HCT116 (cell line): Measurements from ENCODE around the gene PCDHGB4. TPM values are rescaled to one million over a fixed set of nuclear protein-coding genes. Genes with fewer than 3 reads are reported as not detected.
A peak's percentile ranks its signal among the peaks of the same experiment; 100 is the strongest.

Experiments
- ATAC-seq: fragments of 200-7000 bp; cut with Tn5 transposase; 2 replicates; pipeline ENCODE4 v1.9.1; 2020; ENCODE audit warnings: mild to moderate bottlenecking, moderate library complexity
- BruUV-seq: library from RNA; stranded (reverse); fragments of 400-500 nt; replicated peaks from 2 replicates; lab custom pipeline; 2021; lab: Mats Ljungman, UMichigan
- CTCF ChIA-PET: fragments of 300-600 bp; sonication (Branson Sonifier 250); formaldehyde crosslinking; loops from one replicate; lab custom pipeline; 2021; ENCODE audit warnings: antibody characterized with exemption; lab: Charles Lee
- POLR2A ChIA-PET: fragments of 300-600, 350-600 bp; sonication (Branson Sonifier 250); formaldehyde crosslinking; loops from one replicate; lab custom pipeline; 2021; ENCODE audit warnings: antibody characterized with exemption; lab: Charles Lee
- RAD21 ChIA-PET, 2 experiments: fragments of 300-600 bp; sonication (Branson Sonifier 250); formaldehyde crosslinking; loops; one replicate each; lab custom pipeline; 2023; ENCODE audit warnings: low total read pairs in 2 of 2; ENCODE audit not compliant: uncharacterized antibody in 2 of 2, unreplicated experiment in 2 of 2, low non-redundant PET in 1 of 2; lab: Charles Lee
- DNase-seq: peaks from one replicate; pipeline ENCODE4 v3.0.0-alpha.2; 2010; ENCODE audit warnings: low read depth, low spot score
- H2AFZ ChIP-seq: fragments of 200-600 bp; shearing (Covaris generic), sonication (generic); 2 replicates; pipeline ENCODE4 v1.6.1; 2017; ENCODE audit warnings: low read depth, mixed run types, mixed read lengths, antibody characterized with exemption, low read length; ENCODE audit not compliant: poor library complexity, severe bottlenecking
- H3K27ac ChIP-seq: 2 replicates; pipeline ENCODE4 v1.5.1; 2012; ENCODE audit warnings: low read depth, low read length
- H3K27me3 ChIP-seq: fragments of 200-600 bp; sonication (generic); 2 replicates; pipeline ENCODE4 v1.6.1; 2016; ENCODE audit warnings: mixed run types, low read length, mixed read lengths; ENCODE audit not compliant: insufficient read depth
- H3K36me3 ChIP-seq, 2 experiments: fragments of 200-500 bp in 1 of 2; fragments of 200-600 bp in 1 of 2; sonication (Bioruptor generic) in 1 of 2; sonication (generic) in 1 of 2; 2 replicates each; pipeline versions ENCODE4 v1.5.1 to v1.6.1; 2014 to 2016; ENCODE audit warnings: low read length in 2 of 2, inconsistent platforms in 1 of 2, mixed read lengths in 1 of 2, mixed run types in 1 of 2; ENCODE audit not compliant: insufficient read depth in 2 of 2, control insufficient read depth in 1 of 2
- H3K4me1 ChIP-seq, 2 experiments: fragments of 200-600 bp in 1 of 2; sonication (generic) in 1 of 2; 2 replicates each; pipeline versions ENCODE4 v1.5.1 to v1.6.1; 2012 to 2017; ENCODE audit warnings: low read length in 2 of 2, inconsistent platforms in 1 of 2, mild to moderate bottlenecking in 1 of 2, mixed read lengths in 1 of 2, mixed run types in 1 of 2, moderate library complexity in 1 of 2; ENCODE audit not compliant: insufficient read depth in 2 of 2, control insufficient read depth in 1 of 2
- H3K4me2 ChIP-seq: fragments of 200-600 bp; sonication (generic); 2 replicates; pipeline ENCODE4 v1.6.1; 2017; ENCODE audit warnings: mixed run types, low read length, mixed read lengths
- H3K4me3 ChIP-seq, 2 experiments: fragments of 200-600 bp in 1 of 2; sonication (generic) in 1 of 2; replicated peaks in 1 of 2; 2 replicates each; pipeline ENCODE4 v1.5.1; 2011 to 2016; ENCODE audit warnings: low read length in 2 of 2, control low read depth in 1 of 2, low read depth in 1 of 2, mild to moderate bottlenecking in 1 of 2, mixed read lengths in 1 of 2, mixed run types in 1 of 2
- H3K79me2 ChIP-seq: fragments of 200-600 bp; sonication (generic); 2 replicates; pipeline ENCODE4 v1.6.1; 2017; ENCODE audit warnings: mild to moderate bottlenecking, mixed run types, low read length, moderate library complexity, mixed read lengths; ENCODE audit not compliant: insufficient read depth
- H3K9ac ChIP-seq: fragments of 200-600 bp; sonication (generic); 2 replicates; pipeline ENCODE4 v1.6.1; 2016; ENCODE audit warnings: low read length, mixed read lengths
- H3K9me2 ChIP-seq: fragments of 200-600 bp; sonication (generic), shearing (Covaris generic); 2 replicates; pipeline ENCODE4 v1.6.1; 2017; ENCODE audit warnings: mixed run types, mild to moderate bottlenecking, moderate library complexity; ENCODE audit not compliant: insufficient read depth
- H3K9me3 ChIP-seq, 2 experiments: fragments of 200-500 bp in 1 of 2; fragments of 200-600 bp in 1 of 2; sonication (Bioruptor generic) in 1 of 2; sonication (generic) in 1 of 2; 2 replicates each; pipeline ENCODE4 v1.6.1; 2014 to 2017; ENCODE audit warnings: low read length in 2 of 2, mixed read lengths in 2 of 2, inconsistent platforms in 1 of 2, low read depth in 1 of 2, mild to moderate bottlenecking in 1 of 2, mixed run types in 1 of 2, moderate library complexity in 1 of 2; ENCODE audit not compliant: control insufficient read depth in 1 of 2, insufficient read depth in 1 of 2
- H4K20me1 ChIP-seq: fragments of 200-600 bp; sonication (generic), shearing (Covaris generic); 2 replicates; pipeline ENCODE4 v1.6.1; 2017; ENCODE audit warnings: mixed run types, mild to moderate bottlenecking, moderate library complexity; ENCODE audit not compliant: insufficient read depth
- CTCF ChIP-seq, 3 experiments: fragments of 200-600 bp in 1 of 3; sonication (generic) in 1 of 3; IDR thresholded peaks in 2 of 3; conservative IDR thresholded peaks in 1 of 3; 2 replicates each; pipeline ENCODE4 v1.5.1; 2012 to 2017; ENCODE audit warnings: low read depth in 2 of 3, low read length in 2 of 3, antibody characterized with exemption in 1 of 3, borderline replicate concordance in 1 of 3, control low read depth in 1 of 3, mild to moderate bottlenecking in 1 of 3, mixed read lengths in 1 of 3, mixed run types in 1 of 3, moderate library complexity in 1 of 3; ENCODE audit not compliant: insufficient read depth in 1 of 3
- JUND ChIP-seq: IDR thresholded peaks from 2 replicates; pipeline ENCODE4 v1.6.1; 2012
- MAX ChIP-seq: IDR thresholded peaks from 2 replicates; pipeline ENCODE4 v1.6.1; 2012
- POLR2AphosphoS5 ChIP-seq: IDR thresholded peaks from 2 replicates; pipeline ENCODE4 v1.6.1; 2011; ENCODE audit warnings: mild to moderate bottlenecking, low read depth, low read length, moderate library complexity
- RAD21 ChIP-seq: IDR thresholded peaks from 2 replicates; pipeline ENCODE4 v1.6.1; 2012; ENCODE audit warnings: low read depth, mild to moderate bottlenecking
- intact Hi-C: fragments of 100-400 bp; cut with micrococcal nuclease; formaldehyde crosslinking; loops from 2 replicates; pipeline ENCODE4 v1.10.0; 2022
- total RNA-seq: library from RNA; stranded (reverse); gene quantifications from one replicate; pipeline ENCODE4 v1.2.1, GENCODE V29; 2021; ENCODE audit not compliant: unreplicated experiment
- TF ChIP-seq, protein P1 (sequence below): IDR thresholded peaks from 2 replicates; pipeline ENCODE4 v1.6.1; 2012; ENCODE audit warnings: low read depth

The PCDHGB4 gene
- total RNA-seq, 1 experiment from 2014 or later = not detected

DNA sequence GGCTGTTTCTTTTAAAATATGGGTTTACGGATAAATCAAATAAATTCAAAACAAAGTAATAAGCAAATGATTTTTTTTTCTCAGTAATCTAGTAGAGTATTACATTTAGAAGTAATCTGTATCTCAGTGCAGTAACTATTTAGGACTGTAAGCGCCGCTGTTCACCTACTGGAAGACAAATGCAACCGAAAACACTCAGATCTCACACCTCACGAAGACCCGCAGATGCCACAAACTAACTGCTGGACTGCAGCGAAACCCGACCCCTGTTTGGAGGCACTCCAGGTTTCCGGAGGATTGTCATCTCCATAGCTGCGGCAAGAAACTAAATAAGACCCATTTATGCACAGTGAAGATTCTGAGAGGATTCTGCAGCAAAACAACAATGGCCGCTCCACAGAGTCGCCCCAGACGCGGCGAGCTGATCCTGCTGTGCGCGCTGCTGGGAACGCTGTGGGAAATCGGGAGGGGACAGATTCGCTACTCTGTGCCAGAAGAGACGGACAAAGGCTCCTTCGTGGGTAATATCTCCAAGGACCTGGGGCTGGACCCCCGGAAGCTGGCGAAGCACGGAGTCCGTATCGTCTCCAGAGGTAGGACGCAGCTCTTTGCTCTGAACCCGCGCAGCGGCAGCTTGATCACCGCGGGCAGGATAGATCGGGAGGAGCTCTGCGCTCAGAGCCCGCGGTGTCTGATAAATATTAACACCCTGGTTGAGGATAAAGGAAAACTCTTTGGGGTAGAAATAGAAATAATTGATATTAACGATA, 5.1 kb downstream of the PCDHGB4 start, which contains the start of gene PCDHGA8:
Gene PCDHGA8 (plus strand): TSS at position 205 of the 770 bp plus-strand sequence. CDS start 181 bp downstream, at position 386.
- H3K36me3 ChIP-seq = no peaks in the 10 kb centered on the region
- ChIA-PET CTCF (interaction anchor here (1.0 to 1.3 kb wide), 2 partner anchors 165 to 172 kb away, joined by 3 read pairs; no protein-coding TSS in a partner anchor), POLR2A (no interaction called here), RAD21 (no interaction called here)
- TF ChIP-seq JUND (no peak), MAX (peak; percentile 81), RAD21 (peak; percentile 57), CTCF (IDR thresholded peaks at IDR 0.05 in 2 of 3, conservative IDR thresholded peaks at IDR 0.05 in 1 of 3; ENCODE audit: borderline replicate concordance in 1 of 3, insufficient read depth in 1 of 3, low read depth in 2 of 3, low read length in 2 of 3) (peak; percentile 33 to 53 (median 52); a peak in 4 of 6 replicates), POLR2AphosphoS5 (no peak)
- TF ChIP-seq, protein P1, sequence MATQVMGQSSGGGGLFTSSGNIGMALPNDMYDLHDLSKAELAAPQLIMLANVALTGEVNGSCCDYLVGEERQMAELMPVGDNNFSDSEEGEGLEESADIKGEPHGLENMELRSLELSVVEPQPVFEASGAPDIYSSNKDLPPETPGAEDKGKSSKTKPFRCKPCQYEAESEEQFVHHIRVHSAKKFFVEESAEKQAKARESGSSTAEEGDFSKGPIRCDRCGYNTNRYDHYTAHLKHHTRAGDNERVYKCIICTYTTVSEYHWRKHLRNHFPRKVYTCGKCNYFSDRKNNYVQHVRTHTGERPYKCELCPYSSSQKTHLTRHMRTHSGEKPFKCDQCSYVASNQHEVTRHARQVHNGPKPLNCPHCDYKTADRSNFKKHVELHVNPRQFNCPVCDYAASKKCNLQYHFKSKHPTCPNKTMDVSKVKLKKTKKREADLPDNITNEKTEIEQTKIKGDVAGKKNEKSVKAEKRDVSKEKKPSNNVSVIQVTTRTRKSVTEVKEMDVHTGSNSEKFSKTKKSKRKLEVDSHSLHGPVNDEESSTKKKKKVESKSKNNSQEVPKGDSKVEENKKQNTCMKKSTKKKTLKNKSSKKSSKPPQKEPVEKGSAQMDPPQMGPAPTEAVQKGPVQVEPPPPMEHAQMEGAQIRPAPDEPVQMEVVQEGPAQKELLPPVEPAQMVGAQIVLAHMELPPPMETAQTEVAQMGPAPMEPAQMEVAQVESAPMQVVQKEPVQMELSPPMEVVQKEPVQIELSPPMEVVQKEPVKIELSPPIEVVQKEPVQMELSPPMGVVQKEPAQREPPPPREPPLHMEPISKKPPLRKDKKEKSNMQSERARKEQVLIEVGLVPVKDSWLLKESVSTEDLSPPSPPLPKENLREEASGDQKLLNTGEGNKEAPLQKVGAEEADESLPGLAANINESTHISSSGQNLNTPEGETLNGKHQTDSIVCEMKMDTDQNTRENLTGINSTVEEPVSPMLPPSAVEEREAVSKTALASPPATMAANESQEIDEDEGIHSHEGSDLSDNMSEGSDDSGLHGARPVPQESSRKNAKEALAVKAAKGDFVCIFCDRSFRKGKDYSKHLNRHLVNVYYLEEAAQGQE = no peak
- peak; percentile 21 for DNase-seq
- H3K4me3 ChIP-seq = no peak within 1 kb of the TSS
- no peaks in the 10 kb centered on the region for H4K20me1 ChIP-seq
- no peak within 1 kb of the TSS for H3K27ac ChIP-seq
- no peaks in the 10 kb centered on the region for H3K79me2 ChIP-seq
- no peaks in the 10 kb centered on the region for H3K9me3 ChIP-seq
- H3K9ac ChIP-seq = no peak within 1 kb of the TSS
- no peak within 1 kb of the TSS for H3K4me2 ChIP-seq
- no peaks in the 10 kb centered on the region for H3K27me3 ChIP-seq
- peak; percentile 70 for ATAC-seq
- no peaks in the 10 kb centered on the region for H3K9me2 ChIP-seq
- no peak within 1 kb of the TSS for H2AFZ ChIP-seq
- no peaks in the 10 kb centered on the region for H3K4me1 ChIP-seq
- intact Hi-C loops = no loop called here
- no TSS peak for BruUV-seq
